ENCODE data around the gene KCNK1. TPM values are rescaled to one million over a fixed set of nuclear protein-coding genes. Genes with fewer than 3 reads are reported as not detected.

KCNK1 gene
- total RNA-seq, 4 donors from 2014 or later = 0.20 to 0.49 TPM; not detected in 2

DNA sequence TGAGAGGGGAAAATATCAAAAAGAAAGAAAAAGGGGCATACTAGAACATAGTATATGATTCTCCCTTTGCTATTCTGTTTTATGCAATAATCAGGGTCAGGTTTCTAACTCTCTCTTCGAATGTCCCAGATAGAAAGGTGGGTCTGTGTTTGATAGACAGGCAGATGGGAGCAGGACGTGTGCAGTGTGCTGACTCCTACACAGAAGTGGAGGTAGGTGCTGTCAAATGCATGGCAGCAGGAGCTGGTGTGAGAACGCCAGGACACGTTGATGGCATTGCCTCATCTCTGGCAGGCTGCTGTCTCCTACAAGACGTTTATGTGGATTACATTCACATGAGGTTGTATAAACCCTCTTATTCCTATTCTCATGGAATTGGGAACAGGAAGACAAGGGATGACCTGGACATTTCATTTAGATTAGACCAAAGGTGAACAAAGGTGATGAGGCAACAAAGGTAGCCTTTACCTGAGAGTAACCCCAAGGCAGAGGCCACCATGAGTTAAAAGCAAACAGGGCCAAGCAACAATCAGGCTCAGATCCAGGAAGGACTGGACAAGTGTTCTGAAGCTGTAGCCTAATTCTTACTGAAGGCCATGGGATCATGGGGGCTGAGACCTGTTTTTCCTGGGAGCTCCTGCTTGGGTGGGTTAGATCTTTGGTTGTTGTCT is 37.8 kb downstream of the KCNK1 start:
- H3K27ac ChIP-seq = no peak overlapping the region
- ATAC-seq = no peak
- in situ Hi-C loops (cut with MboI; ENCODE audit: low sequenced_read_pairs in 4 of 4) = no loop called here
- H3K4me1 ChIP-seq = no peaks in the 10 kb centered on the region
- no peak overlapping the region for H3K4me3 ChIP-seq
- H3K27me3 ChIP-seq = no peaks in the 10 kb centered on the region
- TF ChIP-seq POLR2A (IDR thresholded peaks at IDR 0.05) = no peak
- TF ChIP-seq, protein P1, sequence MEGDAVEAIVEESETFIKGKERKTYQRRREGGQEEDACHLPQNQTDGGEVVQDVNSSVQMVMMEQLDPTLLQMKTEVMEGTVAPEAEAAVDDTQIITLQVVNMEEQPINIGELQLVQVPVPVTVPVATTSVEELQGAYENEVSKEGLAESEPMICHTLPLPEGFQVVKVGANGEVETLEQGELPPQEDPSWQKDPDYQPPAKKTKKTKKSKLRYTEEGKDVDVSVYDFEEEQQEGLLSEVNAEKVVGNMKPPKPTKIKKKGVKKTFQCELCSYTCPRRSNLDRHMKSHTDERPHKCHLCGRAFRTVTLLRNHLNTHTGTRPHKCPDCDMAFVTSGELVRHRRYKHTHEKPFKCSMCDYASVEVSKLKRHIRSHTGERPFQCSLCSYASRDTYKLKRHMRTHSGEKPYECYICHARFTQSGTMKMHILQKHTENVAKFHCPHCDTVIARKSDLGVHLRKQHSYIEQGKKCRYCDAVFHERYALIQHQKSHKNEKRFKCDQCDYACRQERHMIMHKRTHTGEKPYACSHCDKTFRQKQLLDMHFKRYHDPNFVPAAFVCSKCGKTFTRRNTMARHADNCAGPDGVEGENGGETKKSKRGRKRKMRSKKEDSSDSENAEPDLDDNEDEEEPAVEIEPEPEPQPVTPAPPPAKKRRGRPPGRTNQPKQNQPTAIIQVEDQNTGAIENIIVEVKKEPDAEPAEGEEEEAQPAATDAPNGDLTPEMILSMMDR (IDR thresholded peaks at IDR 0.05 in 4 of 5, conservative IDR thresholded peaks at IDR 0.05 in 1 of 5) = no peak
- H3K36me3 ChIP-seq = no peaks in the 10 kb centered on the region
- DNase-seq = no peak
- H3K9me3 ChIP-seq = no peaks in the 10 kb centered on the region
- intact Hi-C loops (cut with DNase I; ENCODE audit: low total_unique reads) = no loop called here

DNA sequence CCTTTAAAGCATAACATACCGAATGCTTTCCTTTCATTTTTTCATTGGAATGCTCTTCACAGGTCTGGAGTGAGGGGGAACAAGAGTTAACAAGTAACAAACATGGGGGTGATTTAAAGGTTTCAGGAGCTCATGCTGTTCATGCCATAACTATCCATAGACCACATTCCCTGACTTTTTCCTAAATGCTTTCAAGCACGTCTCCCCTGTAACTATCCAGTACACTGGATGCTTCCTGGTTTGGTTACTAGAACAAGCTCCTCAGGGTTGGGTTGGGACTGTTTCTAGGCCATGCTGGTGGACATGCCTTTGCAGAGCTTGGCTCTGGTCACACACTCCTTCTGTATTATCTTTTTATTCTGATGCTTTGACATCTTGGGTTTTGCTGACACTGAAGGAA is 38.6 kb downstream of the KCNK1 start:
- Histone ChIP-seq H3K27ac (no peak overlapping the region), H3K27me3 (no peaks in the 10 kb centered on the region), H3K4me1 (no peaks in the 10 kb centered on the region), H3K36me3 (no peaks in the 10 kb centered on the region), H3K9me3 (no peaks in the 10 kb centered on the region), H3K4me3 (no peak overlapping the region)
- in situ Hi-C loops (cut with MboI; ENCODE audit: low sequenced_read_pairs in 4 of 4) = no loop called here
- intact Hi-C loops (cut with DNase I; ENCODE audit: low total_unique reads) = no loop called here
- DNase-seq = no peak
- TF ChIP-seq, protein P1 (IDR thresholded peaks at IDR 0.05 in 4 of 5, conservative IDR thresholded peaks at IDR 0.05 in 1 of 5) = no peak
- TF ChIP-seq POLR2A (IDR thresholded peaks at IDR 0.05) = no peak
- no peak for ATAC-seq

DNA sequence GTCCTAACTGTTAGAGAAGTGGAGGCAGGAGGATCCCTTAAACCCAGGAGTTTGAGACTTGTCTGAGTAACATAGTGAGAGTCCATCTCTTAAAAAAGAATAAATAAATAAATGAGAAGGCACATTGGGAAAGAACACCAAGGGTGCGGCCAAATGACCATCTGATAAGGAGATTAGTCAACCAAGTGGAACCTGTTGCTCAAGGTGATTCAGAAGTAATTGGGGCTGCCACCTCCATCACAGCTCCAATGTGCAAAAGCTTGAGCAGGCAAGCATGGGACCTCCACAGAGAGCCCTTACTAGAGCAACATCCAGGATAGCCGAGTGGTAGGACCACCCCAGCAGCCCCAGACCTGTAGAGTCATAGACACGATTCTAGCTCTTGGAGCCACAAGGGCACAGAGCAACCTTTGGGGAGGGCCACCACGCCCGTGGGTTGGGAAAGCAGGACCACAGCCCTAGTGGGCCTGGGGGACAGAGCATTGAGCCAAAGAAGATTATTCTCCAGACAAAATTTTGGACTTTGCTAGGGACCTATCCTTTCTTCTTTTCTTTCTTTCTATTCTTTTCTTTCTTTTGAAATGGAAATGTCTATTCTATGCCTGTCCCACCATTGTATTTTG is 40.9 kb downstream of the KCNK1 start:
- H3K27ac ChIP-seq = no peak overlapping the region
- in situ Hi-C loops (cut with MboI; ENCODE audit: low sequenced_read_pairs in 4 of 4) = no loop called here
- H3K4me3 ChIP-seq = no peak overlapping the region
- no peaks in the 10 kb centered on the region for H3K4me1 ChIP-seq
- DNase-seq (no peak), ATAC-seq (no peak)
- no peak for TF ChIP-seq POLR2A (IDR thresholded peaks at IDR 0.05)
- TF ChIP-seq, protein P1 (IDR thresholded peaks at IDR 0.05 in 4 of 5, conservative IDR thresholded peaks at IDR 0.05 in 1 of 5) = no peak
- no peaks in the 10 kb centered on the region for H3K9me3 ChIP-seq
- H3K27me3 ChIP-seq = no peaks in the 10 kb centered on the region
- H3K36me3 ChIP-seq = no peaks in the 10 kb centered on the region
- intact Hi-C loops (cut with DNase I; ENCODE audit: low total_unique reads) = no loop called here

DNA sequence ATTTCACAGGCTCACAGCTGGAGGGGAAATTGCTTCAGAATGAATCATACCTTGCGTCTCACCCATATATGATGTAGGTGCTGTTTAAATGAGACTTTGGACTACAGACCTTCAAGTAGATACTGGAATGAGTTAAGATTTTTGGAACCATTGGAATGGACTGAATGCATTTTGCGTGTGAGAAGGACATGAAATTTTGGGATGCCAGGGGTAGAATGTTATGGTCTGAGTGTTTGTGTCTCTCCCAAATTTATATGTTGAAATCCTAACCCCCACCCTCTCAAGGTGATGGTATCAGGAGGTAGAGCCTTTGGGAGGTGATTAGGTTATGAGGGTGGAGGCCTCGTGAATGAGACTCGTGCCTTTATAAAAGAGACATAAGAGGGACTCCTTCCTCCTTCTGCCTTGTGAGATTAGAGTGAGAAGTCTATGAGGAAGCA is 41.4 kb downstream of the KCNK1 start:
- DNase-seq (no peak), ATAC-seq (no peak)
- no peak overlapping the region for H3K27ac ChIP-seq
- in situ Hi-C loops (cut with MboI; ENCODE audit: low sequenced_read_pairs in 4 of 4) = no loop called here
- H3K27me3 ChIP-seq = no peaks in the 10 kb centered on the region
- TF ChIP-seq, protein P1 (IDR thresholded peaks at IDR 0.05 in 4 of 5, conservative IDR thresholded peaks at IDR 0.05 in 1 of 5) = no peak
- TF ChIP-seq POLR2A (IDR thresholded peaks at IDR 0.05) = no peak
- no peaks in the 10 kb centered on the region for H3K9me3 ChIP-seq
- no peak overlapping the region for H3K4me3 ChIP-seq
- intact Hi-C loops (cut with DNase I; ENCODE audit: low total_unique reads) = no loop called here
- H3K4me1 ChIP-seq = no peaks in the 10 kb centered on the region
- no peaks in the 10 kb centered on the region for H3K36me3 ChIP-seq
